Transverse colon (tissue), 4 donors: ENCODE data around the gene MARCHF3. TPM values are rescaled to one million over a fixed set of nuclear protein-coding genes. Genes with fewer than 3 reads are reported as not detected.

Source experiments
- DNase-seq: peaks from one replicate; pipeline ENCODE4 v3.0.0-alpha.2; 2019
- H3K27ac ChIP-seq, 4 donors: fragments of 200-600 bp; sonication (generic); 2 replicates each; pipeline ENCODE4 v1.5.1; 2016 to 2018; ENCODE audit warnings: inconsistent platforms in 4 of 4
- H3K27me3 ChIP-seq: fragments of 200-600 bp; sonication (generic); 2 replicates; pipeline ENCODE4 v1.5.1; 2017; ENCODE audit warnings: inconsistent platforms
- H3K36me3 ChIP-seq, 4 donors: fragments of 200-600 bp; sonication (generic); 2 replicates each; pipeline ENCODE4 v1.5.1; 2017 to 2019; ENCODE audit warnings: inconsistent platforms in 4 of 4
- H3K4me1 ChIP-seq, 4 donors: fragments of 200-600 bp; sonication (generic); 2 replicates each; pipeline ENCODE4 v1.5.1; 2017 to 2020; ENCODE audit warnings: inconsistent platforms in 4 of 4
- H3K4me3 ChIP-seq, 4 donors: fragments of 200-600 bp; sonication (generic); 1 replicate in 1 of 4; 2 replicates in 3 of 4; pipeline versions ENCODE4 v1.5.1 to v1.6.1; 2017 to 2019; ENCODE audit warnings: inconsistent platforms in 4 of 4
- H3K9me3 ChIP-seq, 2 donors: fragments of 200-600 bp; sonication (generic); 2 replicates each; pipeline ENCODE4 v1.5.1; 2017 to 2019; ENCODE audit warnings: inconsistent platforms in 2 of 2
- EP300 ChIP-seq: sonication (generic); formaldehyde crosslinking; IDR thresholded peaks from one replicate; pipeline ENCODE4 v1.6.1; 2017; ENCODE audit warnings: antibody characterized with exemption, low read depth
- POLR2A ChIP-seq: fragments of 450-650 bp; IDR thresholded peaks from one replicate; pipeline ENCODE4 v1.6.1; 2016; ENCODE audit warnings: antibody characterized with exemption, mild to moderate bottlenecking, moderate library complexity
- POLR2AphosphoS5 ChIP-seq, 3 donors: sonication (generic); formaldehyde crosslinking; IDR thresholded peaks; one replicate each; pipeline ENCODE4 v1.6.1; 2016; ENCODE audit warnings: antibody characterized with exemption in 3 of 3
- WGBS, 2 donors: methylation state at CpG; one replicate each; pipeline ENCODE4 v1.1.5; 2018; ENCODE audit warnings: low coverage in 1 of 2; 5-methylcytosine and 5-hydroxymethylcytosine counted together
- in situ Hi-C, 4 donors: fragments of 200-750 bp; cut with MboI; loops; one replicate each; pipeline versions ENCODE4 v1.15.0 to v1.15.1; 2017; ENCODE audit warnings: low sequenced_read_pairs in 3 of 4, low pct_ligation_motif_present in 1 of 4, low pct_unique_long_range_greater_than_20kb in 1 of 4
- intact Hi-C: fragments of 100-400 bp; cut with DNase I; formaldehyde crosslinking; loops from one replicate; pipeline ENCODE4 v1.15.1; 2023; ENCODE audit warnings: low total_unique reads
- total RNA-seq, 4 donors: library from RNA; depleted of rRNA; stranded (reverse); fragments of >200 nt; gene quantifications; one replicate each; pipeline ENCODE4 v1.1.0, GENCODE V29; 2016
- TF ChIP-seq, protein P1 (sequence below), 5 experiments: fragments of 200-600 bp in 3 of 5; fragments of 450-650 bp in 2 of 5; sonication (generic) in 3 of 5; IDR thresholded peaks; 1 replicate in 2 of 5; 2 replicates in 3 of 5; pipeline ENCODE4 v1.5.1; 2016 to 2017; ENCODE audit warnings: antibody characterized with exemption in 5 of 5, inconsistent platforms in 3 of 5, mild to moderate bottlenecking in 2 of 5, moderate library complexity in 1 of 5

Gene MARCHF3
- total RNA-seq, 4 donors from 2014 or later = 20.3 to 29.6 (median 23.0) TPM

DNA sequence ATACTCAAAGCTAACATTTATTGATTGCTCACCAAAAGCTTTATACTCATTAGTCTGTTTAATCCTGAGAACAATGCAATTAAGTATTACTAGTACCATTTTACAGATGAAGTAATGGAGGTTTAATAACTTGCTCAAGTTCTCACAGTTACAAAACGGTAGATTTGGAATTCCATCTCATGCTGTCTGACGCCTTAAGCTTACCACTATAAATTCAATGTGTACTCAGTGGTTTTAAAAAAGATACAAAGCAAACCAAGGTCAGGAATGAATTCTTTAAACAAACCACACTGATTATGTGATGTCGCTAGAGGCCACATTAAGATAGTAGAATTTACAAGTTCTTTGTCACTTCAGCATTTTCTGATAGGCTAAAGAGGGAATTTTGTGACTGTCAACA lies 44.1 kb upstream of the MARCHF3 start:
- no peak for DNase-seq
- Histone ChIP-seq H3K36me3 (no peaks in the 10 kb centered on the region), H3K4me3 (no peak overlapping the region), H3K27ac (no peak overlapping the region), H3K4me1 (peaks cover 0 to 25% (median 15%) of the 10 kb centered on the region in 4 donors), H3K9me3 (no peaks in the 10 kb centered on the region), H3K27me3 (no peaks in the 10 kb centered on the region)
- no peak for TF ChIP-seq POLR2A
- TF ChIP-seq, protein P1, sequence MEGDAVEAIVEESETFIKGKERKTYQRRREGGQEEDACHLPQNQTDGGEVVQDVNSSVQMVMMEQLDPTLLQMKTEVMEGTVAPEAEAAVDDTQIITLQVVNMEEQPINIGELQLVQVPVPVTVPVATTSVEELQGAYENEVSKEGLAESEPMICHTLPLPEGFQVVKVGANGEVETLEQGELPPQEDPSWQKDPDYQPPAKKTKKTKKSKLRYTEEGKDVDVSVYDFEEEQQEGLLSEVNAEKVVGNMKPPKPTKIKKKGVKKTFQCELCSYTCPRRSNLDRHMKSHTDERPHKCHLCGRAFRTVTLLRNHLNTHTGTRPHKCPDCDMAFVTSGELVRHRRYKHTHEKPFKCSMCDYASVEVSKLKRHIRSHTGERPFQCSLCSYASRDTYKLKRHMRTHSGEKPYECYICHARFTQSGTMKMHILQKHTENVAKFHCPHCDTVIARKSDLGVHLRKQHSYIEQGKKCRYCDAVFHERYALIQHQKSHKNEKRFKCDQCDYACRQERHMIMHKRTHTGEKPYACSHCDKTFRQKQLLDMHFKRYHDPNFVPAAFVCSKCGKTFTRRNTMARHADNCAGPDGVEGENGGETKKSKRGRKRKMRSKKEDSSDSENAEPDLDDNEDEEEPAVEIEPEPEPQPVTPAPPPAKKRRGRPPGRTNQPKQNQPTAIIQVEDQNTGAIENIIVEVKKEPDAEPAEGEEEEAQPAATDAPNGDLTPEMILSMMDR (IDR thresholded peaks at IDR 0.05) = no peak
- no peak for TF ChIP-seq POLR2AphosphoS5 (IDR thresholded peaks at IDR 0.05)
- no peak for TF ChIP-seq EP300
- intact Hi-C loops (no loop called here), in situ Hi-C loops (no loop called here)
- WGBS, 2 donors = 80 to 91% methylated on average over 3 of the region's 3 CpGs

GRCh38 chr5:127072861-127073846 lies 42.8 kb upstream of the MARCHF3 start, which contains the start of gene C5orf63:
Gene C5orf63, minus strand, starts transcription at chr5:127073502. Its CDS starts 14,507 bp downstream, at chr5:127058995.
- peaks cover 0 to 25% (median 15%) of the 10 kb centered on the region in 4 donors for H3K4me1 ChIP-seq
- no peaks in the 10 kb centered on the region for H3K9me3 ChIP-seq
- 25 to 26% methylated on average over 19 to 56 of the region's 56 CpGs for WGBS, 2 donors
- H3K36me3 ChIP-seq = no peaks in the 10 kb centered on the region
- in situ Hi-C loops (no loop called here), intact Hi-C loops (no loop called here)
- no peaks in the 10 kb centered on the region for H3K27me3 ChIP-seq
- DNase-seq = peak; percentile 74
- TF ChIP-seq, protein P1 (IDR thresholded peaks at IDR 0.05) = peak; percentile 49 to 84 (median 54)
- TF ChIP-seq POLR2A (peak; percentile 49), EP300 (no peak), POLR2AphosphoS5 (IDR thresholded peaks at IDR 0.05) (peak in 1 of 3 donors; percentile 60)
- peak within 1 kb of the TSS; percentile 26 to 61 (median 50) for H3K4me3 ChIP-seq
- peak within 1 kb of the TSS; percentile 45 to 74 (median 62) for H3K27ac ChIP-seq

- intact Hi-C loops = no loop called here
- DNase-seq = no peak
- peaks cover 0 to 8% (median 3%) of the 10 kb centered on the region in 4 donors for H3K4me1 ChIP-seq
- TF ChIP-seq, protein P1 (IDR thresholded peaks at IDR 0.05) = no peak
- no peak for TF ChIP-seq POLR2A
- no peak for TF ChIP-seq POLR2AphosphoS5 (IDR thresholded peaks at IDR 0.05)
- TF ChIP-seq EP300 = no peak
- H3K36me3 ChIP-seq = no peaks in the 10 kb centered on the region
- no peaks in the 10 kb centered on the region for H3K9me3 ChIP-seq
- in situ Hi-C loops = no loop called here
- no peaks in the 10 kb centered on the region for H3K27me3 ChIP-seq
- no peak overlapping the region for H3K27ac ChIP-seq
- 90 to 94% methylated on average over 2 of the region's 2 CpGs for WGBS, 2 donors
- no peak overlapping the region for H3K4me3 ChIP-seq
Observed at GRCh38 chr5:127070243-127070642, 39.9 kb upstream of the MARCHF3 start.

DNA sequence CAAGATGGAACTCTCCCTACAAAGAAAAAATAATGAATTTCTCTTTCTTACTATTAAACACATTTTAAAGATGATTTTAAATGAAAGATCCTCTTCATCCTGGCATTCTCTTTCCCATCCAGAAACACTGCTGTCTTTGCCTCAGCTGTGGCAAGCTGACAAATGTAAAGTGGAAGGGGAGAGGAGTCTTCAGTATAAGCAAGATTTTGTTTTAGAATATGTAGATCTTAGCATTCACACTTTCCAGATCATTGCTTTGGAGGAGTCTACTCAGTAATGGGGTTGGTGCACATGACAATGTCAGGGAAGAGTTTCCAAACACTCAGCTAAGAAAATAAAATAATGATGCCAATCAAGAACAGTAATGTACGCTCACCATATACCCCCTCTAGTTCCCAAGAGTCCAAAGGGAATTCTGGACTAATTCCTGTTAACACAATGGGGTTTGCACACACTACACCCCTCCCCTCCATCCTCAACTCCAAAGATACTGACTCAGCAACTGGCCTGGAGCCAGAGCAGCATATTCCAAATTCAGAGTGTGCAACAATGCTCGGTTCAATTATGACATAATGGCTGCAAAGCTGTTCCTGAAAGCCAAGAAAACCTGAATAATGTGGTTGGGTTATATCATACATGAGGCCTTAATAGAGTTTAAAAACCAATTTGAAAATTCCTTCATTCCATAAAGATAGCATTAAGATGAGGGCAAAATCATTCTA lies 38.3 kb upstream of the MARCHF3 start:
- no peak for DNase-seq
- intact Hi-C loops (no loop called here), in situ Hi-C loops (no loop called here)
- Histone ChIP-seq H3K4me1 (peaks cover 0 to 8% (median 3%) of the 10 kb centered on the region in 4 donors), H3K4me3 (no peak overlapping the region), H3K27me3 (no peaks in the 10 kb centered on the region), H3K27ac (no peak overlapping the region), H3K9me3 (no peaks in the 10 kb centered on the region), H3K36me3 (no peaks in the 10 kb centered on the region)
- 71 to 100% methylated on average over 1 to 2 of the region's 2 CpGs for WGBS, 2 donors
- TF ChIP-seq POLR2A (no peak), EP300 (no peak), POLR2AphosphoS5 (IDR thresholded peaks at IDR 0.05) (no peak)
- TF ChIP-seq, protein P1 (IDR thresholded peaks at IDR 0.05) = no peak
